Purkinje cell (primary cell): Measurements from ENCODE around the gene DNER. TPM values are rescaled to one million over a fixed set of nuclear protein-coding genes. Genes with fewer than 3 reads are reported as not detected.

ENCODE experiments used
- polyA plus RNA-seq: library from polyadenylated mRNA; unstranded; fragments of >200 nt; fragmentation: Nextera tagmentation; gene quantifications from 2 replicates; pipeline ENCODE4 v1.2.1, GENCODE V29; 2014

The DNER gene
- 1,976 and 2,466 TPM in 2 replicates for polyA plus RNA-seq

GRCh38 chr2:229714080-229714735, at the start of gene DNER:
DNER (minus strand) TSS chr2:229714555; CDS start chr2:229714423, 132 bp downstream.

Other genes starting within 250 kb of the DNER start
- 55.3 and 58.7 TPM in 2 replicates for gene TRIP12, start 207.5 kb upstream of the DNER start, polyA plus RNA-seq
- 6.3 and 8.7 TPM in 2 replicates for gene FBXO36, start 207.9 kb upstream of the DNER start, polyA plus RNA-seq